OCI-LY1 (cell line): ENCODE measurements around the gene EMC9.

Experiments
- H2AFZ ChIP-seq: fragments of 200-600 bp; sonication (generic), shearing (Covaris generic); 2 replicates; pipeline ENCODE4 v1.6.0; 2014; ENCODE audit warnings: antibody characterized with exemption, mild to moderate bottlenecking, low read length
- H3F3A ChIP-seq: fragments of 200-600 bp; sonication (generic), shearing (Covaris generic); 2 replicates; pipeline ENCODE4 v1.6.0; 2014; ENCODE audit warnings: mild to moderate bottlenecking, antibody characterized with exemption, low read length, moderate library complexity; ENCODE audit not compliant: insufficient read depth
- H3K27ac ChIP-seq: fragments of 200-600 bp; sonication (generic); 2 replicates; pipeline ENCODE4 v1.5.1; 2014; ENCODE audit warnings: low read length, mixed run types, mild to moderate bottlenecking, low read depth; ENCODE audit not compliant: poor library complexity, severe bottlenecking
- H3K27me3 ChIP-seq: fragments of 200-600 bp; sonication (generic); 2 replicates; pipeline ENCODE4 v1.6.0; 2014; ENCODE audit warnings: antibody characterized with exemption, mild to moderate bottlenecking, low read length, moderate library complexity; ENCODE audit not compliant: insufficient read depth
- H3K36me3 ChIP-seq: fragments of 200-600 bp; sonication (generic); 2 replicates; pipeline ENCODE4 v1.6.1; 2014; ENCODE audit warnings: mild to moderate bottlenecking, antibody characterized with exemption, low read length, moderate library complexity, mixed read lengths; ENCODE audit not compliant: insufficient read depth
- H3K4me1 ChIP-seq: fragments of 200-600 bp; sonication (generic); 2 replicates; pipeline ENCODE4 v1.5.1; 2014; ENCODE audit warnings: mild to moderate bottlenecking, low read length, moderate library complexity; ENCODE audit not compliant: insufficient read depth, severe bottlenecking
- H3K4me2 ChIP-seq: fragments of 200-600 bp; sonication (generic), shearing (Covaris generic); 2 replicates; pipeline ENCODE4 v1.6.1; 2014; ENCODE audit warnings: low read length
- H3K4me3 ChIP-seq: fragments of 200-600 bp; sonication (generic); 2 replicates; pipeline ENCODE4 v1.5.1; 2014; ENCODE audit warnings: low read length, low read depth, mild to moderate bottlenecking, mixed read lengths; ENCODE audit not compliant: poor library complexity, severe bottlenecking
- H3K79me2 ChIP-seq: fragments of 200-600 bp; shearing (Covaris generic); 2 replicates; pipeline ENCODE4 v1.6.1; 2016; ENCODE audit warnings: mixed run types, low read length, mixed read lengths; ENCODE audit not compliant: insufficient read depth
- H3K9ac ChIP-seq: fragments of 200-600 bp; sonication (generic), shearing (Covaris generic); 2 replicates; pipeline ENCODE4 v1.6.1; 2014; ENCODE audit warnings: mild to moderate bottlenecking, low read length, mixed read lengths
- H3K9me2 ChIP-seq: fragments of 200-600 bp; sonication (generic), shearing (Covaris generic); 2 replicates; pipeline ENCODE4 v1.6.1; 2014; ENCODE audit warnings: low read depth, mild to moderate bottlenecking, low read length, mixed read lengths
- H3K9me3 ChIP-seq: fragments of 200-600 bp; shearing (Covaris generic); 2 replicates; pipeline ENCODE4 v1.6.1; 2014; ENCODE audit warnings: low read length, mixed read lengths
- H4K20me1 ChIP-seq: fragments of 200-600 bp; sonication (generic), shearing (Covaris generic); 2 replicates; pipeline ENCODE4 v1.6.0; 2016; ENCODE audit warnings: mild to moderate bottlenecking, low read length; ENCODE audit not compliant: insufficient read depth
- TF ChIP-seq, protein P1 (sequence below): fragments of 200-600 bp; sonication (generic), shearing (Covaris generic); IDR thresholded peaks from 2 replicates; pipeline ENCODE4 v1.5.1; 2017; ENCODE audit warnings: mild to moderate bottlenecking, antibody characterized with exemption, low read length, moderate library complexity, mixed read lengths

Gene EMC9

DNA sequence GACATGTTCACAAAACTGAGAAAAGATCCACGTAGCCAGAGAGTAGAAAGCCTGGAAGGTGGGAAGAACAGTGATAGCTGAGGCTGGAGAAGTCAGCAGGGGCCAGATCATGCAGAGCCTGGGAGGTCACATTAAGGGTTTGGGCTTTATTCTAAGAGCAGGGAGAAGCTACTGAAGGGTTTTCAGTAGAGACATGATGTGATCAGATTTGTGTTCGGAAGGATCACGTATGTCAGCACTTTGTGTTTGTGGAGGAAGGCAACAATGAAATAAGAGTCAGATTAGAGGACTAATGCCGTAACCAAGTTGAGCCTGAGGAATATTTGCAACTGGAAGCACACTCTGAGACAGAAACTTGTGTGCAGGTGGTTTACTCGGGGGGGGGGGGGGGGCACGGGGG, 51.5 kb downstream of the EMC9 start:
- TF ChIP-seq, protein P1, sequence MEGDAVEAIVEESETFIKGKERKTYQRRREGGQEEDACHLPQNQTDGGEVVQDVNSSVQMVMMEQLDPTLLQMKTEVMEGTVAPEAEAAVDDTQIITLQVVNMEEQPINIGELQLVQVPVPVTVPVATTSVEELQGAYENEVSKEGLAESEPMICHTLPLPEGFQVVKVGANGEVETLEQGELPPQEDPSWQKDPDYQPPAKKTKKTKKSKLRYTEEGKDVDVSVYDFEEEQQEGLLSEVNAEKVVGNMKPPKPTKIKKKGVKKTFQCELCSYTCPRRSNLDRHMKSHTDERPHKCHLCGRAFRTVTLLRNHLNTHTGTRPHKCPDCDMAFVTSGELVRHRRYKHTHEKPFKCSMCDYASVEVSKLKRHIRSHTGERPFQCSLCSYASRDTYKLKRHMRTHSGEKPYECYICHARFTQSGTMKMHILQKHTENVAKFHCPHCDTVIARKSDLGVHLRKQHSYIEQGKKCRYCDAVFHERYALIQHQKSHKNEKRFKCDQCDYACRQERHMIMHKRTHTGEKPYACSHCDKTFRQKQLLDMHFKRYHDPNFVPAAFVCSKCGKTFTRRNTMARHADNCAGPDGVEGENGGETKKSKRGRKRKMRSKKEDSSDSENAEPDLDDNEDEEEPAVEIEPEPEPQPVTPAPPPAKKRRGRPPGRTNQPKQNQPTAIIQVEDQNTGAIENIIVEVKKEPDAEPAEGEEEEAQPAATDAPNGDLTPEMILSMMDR, result no peak
- Histone ChIP-seq H3K79me2 (no peaks in the 10 kb centered on the region), H3K27ac (no peak overlapping the region), H4K20me1 (no peaks in the 10 kb centered on the region), H3K4me1 (peaks cover 8% of the 10 kb centered on the region), H3K4me3 (no peak overlapping the region), H3K9ac (no peak overlapping the region), H3K9me3 (no peaks in the 10 kb centered on the region), H3K9me2 (no peaks in the 10 kb centered on the region), H2AFZ (no peak overlapping the region), H3K4me2 (no peak overlapping the region), H3K36me3 (no peaks in the 10 kb centered on the region), H3F3A (no peaks in the 10 kb centered on the region), H3K27me3 (no peaks in the 10 kb centered on the region)
